ENCODE measurements around the gene ERVK3-1.

ERVK3-1 gene

GRCh38 chr19:58364146-58364545, 59.0 kb downstream of the ERVK3-1 start:
- no peak for DNase-seq (ENCODE audit: low spot score)

Data from germinal center (tissue), 1 donor.